ENCODE measurements around the gene SH2D7. TPM values are rescaled to one million over a fixed set of nuclear protein-coding genes. Genes with fewer than 3 reads are reported as not detected.

SH2D7 gene
- total RNA-seq, 1 experiment from 2014 or later = not detected

Other genes starting within 250 kb of the SH2D7 start
- 16.0 and 17.6 TPM in 2 replicates for gene TBC1D2B, start 14.8 kb upstream of the SH2D7 start, total RNA-seq (2021)
- gene CIB2, start 38.9 kb downstream of the SH2D7 start, total RNA-seq (2021) = 37.1 and 43.2 TPM in 2 replicates
- 38.9 and 40.2 TPM in 2 replicates for gene IDH3A, start 56.8 kb downstream of the SH2D7 start, total RNA-seq (2021)
- gene ACSBG1, start 142.0 kb downstream of the SH2D7 start, total RNA-seq (2021) = 2.2 and 3.2 TPM in 2 replicates
- 0.13 and 0.35 TPM in 2 replicates for gene DNAJA4, start 172.0 kb downstream of the SH2D7 start, total RNA-seq (2021)
- 43.8 and 45.6 TPM in 2 replicates for gene SKIC8, start 207.0 kb downstream of the SH2D7 start, total RNA-seq (2021)
- gene CRABP1, start 247.8 kb downstream of the SH2D7 start, total RNA-seq (2021) = 93.0 and 93.1 TPM in 2 replicates